OCI-LY3 (cell line): ENCODE measurements around the gene PARD3B.

Experiments
- H2AFZ ChIP-seq: fragments of 200-600, 300-600 bp; shearing (Covaris generic); 2 replicates; pipeline ENCODE4 v1.6.0; 2014; ENCODE audit warnings: antibody characterized with exemption, low read depth, low read length
- H3K27ac ChIP-seq: fragments of 200-600, 300-600 bp; sonication (generic); 2 replicates; pipeline ENCODE4 v1.5.1; 2014; ENCODE audit warnings: mild to moderate bottlenecking, low read length, moderate library complexity, mixed read lengths
- H3K27me3 ChIP-seq: fragments of 200-600, 300-600 bp; sonication (generic); 2 replicates; pipeline ENCODE4 v1.6.1; 2014; ENCODE audit warnings: low read depth, low read length, mixed read lengths
- H3K36me3 ChIP-seq: fragments of 200-600, 300-600 bp; sonication (generic); replicated peaks from 2 replicates; pipeline ENCODE3; 2014; ENCODE audit warnings: low read depth, low read length, mixed read lengths
- H3K4me1 ChIP-seq: fragments of 300-600, 200-600 bp; sonication (generic); 2 replicates; pipeline ENCODE4 v1.6.1; 2014; ENCODE audit warnings: low read length, mixed read lengths
- H3K4me2 ChIP-seq: fragments of 200-600, 300-600 bp; sonication (generic); 2 replicates; pipeline ENCODE4 v1.6.1; 2014; ENCODE audit warnings: low read length, mixed read lengths
- H3K4me3 ChIP-seq: fragments of 300-600, 200-600 bp; sonication (generic); 2 replicates; pipeline ENCODE4 v1.5.1; 2014; ENCODE audit warnings: antibody characterized with exemption, mild to moderate bottlenecking, low read length, moderate library complexity
- H3K79me2 ChIP-seq: fragments of 300-600, 200-600 bp; shearing (Covaris generic); 2 replicates; pipeline ENCODE4 v1.6.1; 2014; ENCODE audit warnings: mild to moderate bottlenecking, low read length, mixed read lengths
- H3K9ac ChIP-seq: fragments of 300-600, 200-600 bp; shearing (Covaris generic); 2 replicates; pipeline ENCODE4 v1.6.0; 2014; ENCODE audit warnings: mild to moderate bottlenecking, low read length, moderate library complexity
- H3K9me3 ChIP-seq: fragments of 200-600, 300-600 bp; shearing (Covaris generic); 2 replicates; pipeline ENCODE4 v1.6.1; 2014; ENCODE audit warnings: low read length, mixed read lengths; ENCODE audit not compliant: insufficient read depth
- H4K20me1 ChIP-seq: fragments of 200-600, 300-600 bp; sonication (generic); 2 replicates; pipeline ENCODE4 v1.6.1; 2016; ENCODE audit warnings: low read length, mixed read lengths; ENCODE audit not compliant: insufficient read depth
- CTCF ChIP-seq: fragments of 200-600, 300-600 bp; sonication (generic); IDR thresholded peaks from 2 replicates; pipeline ENCODE4 v1.5.1; 2014; ENCODE audit warnings: antibody characterized with exemption, low read length, low read depth
- EZH2phosphoT487 ChIP-seq: fragments of 200-600 bp; shearing (Covaris generic); IDR thresholded peaks from 2 replicates; pipeline ENCODE4 v1.6.1; 2018; ENCODE audit warnings: antibody characterized with exemption, mixed run types, low read depth

Gene PARD3B

DNA sequence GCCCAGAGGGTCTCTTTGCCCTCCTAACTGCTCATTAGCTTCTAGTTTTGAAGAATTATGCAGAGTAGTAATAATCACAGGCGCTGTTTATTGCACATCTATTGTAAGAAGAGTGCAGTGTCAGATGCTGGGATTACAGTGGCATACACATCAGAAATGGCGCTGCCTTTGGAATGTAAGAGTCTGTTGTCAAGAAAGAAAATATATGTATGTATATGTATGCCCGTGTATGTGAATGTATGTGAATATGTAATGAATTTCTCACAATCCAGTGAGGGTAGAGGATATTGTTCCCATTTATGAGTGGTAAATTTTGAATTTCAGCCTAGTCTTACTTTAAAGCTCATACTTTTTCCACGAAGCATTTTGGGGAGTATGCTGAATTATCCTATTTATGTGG, 127.5 kb downstream of the PARD3B start:
- H3K9me3 ChIP-seq, result no peaks in the 10 kb centered on the region
- TF ChIP-seq CTCF (no peak), EZH2phosphoT487 (no peak)
- no peaks in the 10 kb centered on the region for H3K27me3 ChIP-seq
- no peak overlapping the region for H3K4me3 ChIP-seq
- H2AFZ ChIP-seq, result no peak overlapping the region
- H3K4me1 ChIP-seq, result no peaks in the 10 kb centered on the region
- H3K36me3 ChIP-seq, result no peaks in the 10 kb centered on the region
- no peak overlapping the region for H3K27ac ChIP-seq
- H3K79me2 ChIP-seq, result no peaks in the 10 kb centered on the region
- H4K20me1 ChIP-seq, result no peaks in the 10 kb centered on the region
- H3K9ac ChIP-seq, result no peak overlapping the region
- H3K4me2 ChIP-seq, result no peak overlapping the region

DNA sequence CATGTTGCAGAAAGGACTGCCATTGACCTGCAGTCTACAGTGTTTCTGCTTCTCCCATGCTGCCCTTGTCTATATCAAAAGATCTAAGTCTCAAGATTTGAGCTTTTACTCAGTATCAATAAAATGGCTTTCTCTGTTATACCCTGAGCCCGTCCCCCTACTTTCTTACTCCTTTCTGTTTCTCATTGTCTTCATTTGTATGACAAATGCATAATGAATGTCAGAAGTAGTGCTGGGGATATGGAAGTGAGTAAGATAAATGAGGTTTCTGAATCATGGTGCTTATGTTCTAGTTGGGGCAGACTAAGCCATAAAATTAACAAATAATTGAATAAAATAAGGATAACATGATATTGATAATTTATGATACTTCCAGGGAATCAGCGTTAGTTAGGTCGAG, 128.6 kb downstream of the PARD3B start:
- no peaks in the 10 kb centered on the region for H3K36me3 ChIP-seq
- H2AFZ ChIP-seq, result no peak overlapping the region
- H3K27ac ChIP-seq, result no peak overlapping the region
- H3K79me2 ChIP-seq, result no peaks in the 10 kb centered on the region
- no peaks in the 10 kb centered on the region for H3K9me3 ChIP-seq
- H3K27me3 ChIP-seq, result no peaks in the 10 kb centered on the region
- no peak overlapping the region for H3K4me2 ChIP-seq
- TF ChIP-seq CTCF (no peak), EZH2phosphoT487 (no peak)
- H4K20me1 ChIP-seq, result no peaks in the 10 kb centered on the region
- no peak overlapping the region for H3K9ac ChIP-seq
- no peaks in the 10 kb centered on the region for H3K4me1 ChIP-seq
- H3K4me3 ChIP-seq, result no peak overlapping the region

GRCh38 chr2:204678031-204678430, 132.8 kb downstream of the PARD3B start:
- no peak overlapping the region for H3K4me3 ChIP-seq
- no peaks in the 10 kb centered on the region for H3K4me1 ChIP-seq
- H3K27me3 ChIP-seq, result no peaks in the 10 kb centered on the region
- H2AFZ ChIP-seq, result no peak overlapping the region
- H3K79me2 ChIP-seq, result no peaks in the 10 kb centered on the region
- H3K27ac ChIP-seq, result no peak overlapping the region
- no peak overlapping the region for H3K9ac ChIP-seq
- H3K9me3 ChIP-seq, result no peaks in the 10 kb centered on the region
- H4K20me1 ChIP-seq, result no peaks in the 10 kb centered on the region
- TF ChIP-seq CTCF (no peak), EZH2phosphoT487 (no peak)
- no peaks in the 10 kb centered on the region for H3K36me3 ChIP-seq
- no peak overlapping the region for H3K4me2 ChIP-seq

GRCh38 chr2:204680576-204680975, 135.3 kb downstream of the PARD3B start:
- no peaks in the 10 kb centered on the region for H3K9me3 ChIP-seq
- H4K20me1 ChIP-seq, result no peaks in the 10 kb centered on the region
- H3K4me3 ChIP-seq, result no peak overlapping the region
- H3K36me3 ChIP-seq, result no peaks in the 10 kb centered on the region
- TF ChIP-seq CTCF, result no peak
- no peak for TF ChIP-seq EZH2phosphoT487
- H3K27ac ChIP-seq, result no peak overlapping the region
- H3K4me2 ChIP-seq, result no peak overlapping the region
- H3K9ac ChIP-seq, result no peak overlapping the region
- H3K27me3 ChIP-seq, result no peaks in the 10 kb centered on the region
- no peak overlapping the region for H2AFZ ChIP-seq
- H3K79me2 ChIP-seq, result no peaks in the 10 kb centered on the region
- H3K4me1 ChIP-seq, result no peaks in the 10 kb centered on the region
